Skeletal muscle cell (primary cell): ENCODE results near the gene ZNF90.
"Not testable (repeated sequence)": the region's sequence is repeated elsewhere in the genome, so short reads cannot be mapped to it uniquely, and the experiment has no call there.

Experiments used
- DNase-seq: peaks from one replicate; pipeline ENCODE4 v3.0.0-alpha.2; 2010; ENCODE audit warnings: low read depth
- H3K4me3 ChIP-seq: 2 replicates; pipeline ENCODE4 v1.5.1; 2011; ENCODE audit warnings: low read depth, mild to moderate bottlenecking, control low read depth, low read length, moderate library complexity

Gene ZNF90

DNA sequence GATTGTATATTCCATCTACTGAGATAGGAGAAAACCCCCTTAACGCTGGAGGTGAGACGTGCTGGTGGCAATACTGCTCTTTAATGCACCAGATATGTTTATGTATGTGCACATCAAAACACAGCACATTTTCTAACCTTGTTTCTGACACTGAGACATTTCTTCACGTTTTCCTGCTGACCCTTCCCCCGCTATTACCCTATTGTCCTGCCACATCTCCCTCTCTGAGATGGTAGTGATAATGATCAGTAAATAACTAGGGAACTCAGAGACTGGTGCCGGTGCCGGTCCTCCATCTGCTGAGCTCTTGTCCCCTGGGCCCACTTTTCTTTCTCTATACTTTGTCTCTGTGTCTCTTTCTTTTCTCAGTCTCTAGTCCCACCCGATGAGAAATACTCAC lies 5.1 kb downstream of the ZNF90 start:
- not testable (repeated sequence) for DNase-seq, H3K4me3 ChIP-seq

GRCh38 chr19:20102097-20102496 lies 24.3 kb downstream of the ZNF90 start:
- H3K4me3 ChIP-seq: no peak overlapping the region
- DNase-seq: no peak

GRCh38 chr19:20103091-20103740 lies 25.4 kb downstream of the ZNF90 start:
- no peak overlapping the region for H3K4me3 ChIP-seq
- DNase-seq: no peak

DNA sequence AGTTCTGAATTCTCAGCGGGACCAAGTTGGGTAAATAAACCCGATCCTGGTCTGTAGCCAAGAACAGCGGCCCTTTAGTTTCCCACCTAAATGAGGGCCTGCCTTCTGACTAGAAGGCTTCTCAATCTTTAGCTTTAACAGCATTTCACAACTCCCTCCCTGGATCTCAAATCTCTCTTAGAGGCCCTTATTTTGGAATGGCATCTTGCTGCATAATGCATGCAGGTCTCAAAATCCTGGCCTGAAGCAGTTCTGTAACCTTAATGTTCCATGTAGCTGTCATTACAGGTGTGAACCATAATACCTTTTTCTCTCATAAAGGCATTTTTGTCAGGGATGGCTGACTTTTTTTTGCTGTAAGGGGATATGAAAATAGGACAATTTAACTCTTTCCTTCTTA lies 29.5 kb downstream of the ZNF90 start:
- no peak for DNase-seq
- no peak overlapping the region for H3K4me3 ChIP-seq

- H3K4me3 ChIP-seq, DNase-seq: not testable (repeated sequence)
Observed at GRCh38 chr19:20118064-20118839, 40.5 kb downstream of the ZNF90 start.

GRCh38 chr19:20124879-20125278 lies 47.1 kb downstream of the ZNF90 start:
- no peak for DNase-seq
- no peak overlapping the region for H3K4me3 ChIP-seq

DNA sequence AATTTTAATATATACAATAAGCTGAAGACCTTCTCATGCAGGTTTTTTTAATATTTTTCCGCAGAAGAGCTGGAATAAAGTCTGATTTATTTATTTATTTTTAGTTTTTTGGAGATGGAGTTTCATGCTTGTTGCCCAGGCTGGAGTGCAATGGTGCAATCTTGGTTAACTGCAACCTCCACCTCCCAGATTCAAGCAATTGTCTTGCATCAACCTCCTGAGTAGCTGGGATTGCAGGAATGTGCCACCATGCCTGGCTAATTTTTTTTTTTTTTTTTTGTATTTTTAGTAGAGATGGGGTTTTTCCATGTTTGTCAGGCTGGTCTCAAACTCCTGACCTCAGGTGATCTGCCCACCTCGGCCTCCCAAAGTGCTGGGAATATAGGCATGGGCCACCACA lies 55.1 kb downstream of the ZNF90 start:
- DNase-seq, H3K4me3 ChIP-seq: not testable (repeated sequence)

- not testable (repeated sequence) for DNase-seq, H3K4me3 ChIP-seq
Observed at GRCh38 chr19:20137714-20138113, 59.9 kb downstream of the ZNF90 start.

GRCh38 chr19:20151617-20152145 lies 73.9 kb downstream of the ZNF90 start:
- H3K4me3 ChIP-seq: no peak overlapping the region
- DNase-seq: no peak

DNA sequence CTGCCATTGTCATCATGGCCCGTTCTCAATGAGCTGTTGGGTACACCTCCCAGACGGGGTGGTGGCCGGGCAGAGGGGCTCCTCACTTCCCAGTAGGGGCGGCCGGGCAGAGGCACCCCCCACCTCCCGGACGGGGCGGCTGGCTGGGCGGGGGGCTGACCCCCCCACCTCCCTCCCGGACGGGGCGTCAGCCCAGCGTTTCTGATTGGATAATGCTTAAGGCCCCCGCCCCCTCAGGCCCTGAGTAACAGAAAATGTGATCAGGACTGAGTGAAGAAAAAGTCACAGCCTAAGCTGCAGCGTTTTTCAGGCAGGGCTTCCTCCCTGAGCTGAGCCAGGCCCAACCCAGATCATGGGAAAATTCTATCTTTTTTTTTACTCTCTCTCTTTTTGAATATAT lies 74.7 kb downstream of the ZNF90 start:
- not testable (repeated sequence) for H3K4me3 ChIP-seq, DNase-seq

DNA sequence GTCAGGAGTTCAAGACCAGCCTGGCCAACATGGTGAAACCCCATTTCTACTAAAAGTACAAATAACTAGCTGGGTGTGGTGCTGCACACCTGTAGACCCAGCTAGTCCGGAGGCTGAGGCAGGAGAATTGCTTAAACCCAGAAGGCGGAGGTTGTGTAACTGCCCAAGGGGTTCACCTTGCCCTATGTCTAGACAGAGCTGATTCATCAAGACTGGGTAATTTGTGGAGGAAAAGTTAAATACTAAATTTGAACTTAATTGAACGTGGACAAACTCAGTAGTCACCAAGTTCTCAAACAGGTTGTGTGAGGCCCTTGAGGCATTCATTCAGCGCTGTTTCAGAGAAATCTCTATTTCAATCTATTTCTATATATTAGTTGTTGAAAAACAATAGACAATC lies 75.5 kb downstream of the ZNF90 start:
- DNase-seq: no peak
- no peak overlapping the region for H3K4me3 ChIP-seq

DNA sequence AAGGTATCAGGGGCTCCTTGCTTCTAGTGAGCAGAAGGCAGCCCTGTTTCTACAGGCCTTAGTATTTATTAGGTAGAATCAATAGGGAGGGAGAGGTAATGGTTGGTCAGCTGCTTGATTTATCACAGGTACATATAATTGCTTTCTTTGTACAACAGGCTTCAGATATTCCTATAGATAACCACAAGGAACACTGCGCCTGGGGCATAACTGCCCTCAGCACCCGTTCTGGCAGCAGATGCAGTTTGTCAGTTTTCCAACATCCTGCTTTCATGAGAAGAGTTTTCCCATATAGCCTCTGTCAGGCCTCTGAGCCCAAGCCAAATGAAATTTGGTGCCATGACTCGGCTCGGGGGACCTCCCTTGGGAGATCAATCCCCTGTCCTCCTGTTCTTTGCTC lies 76.8 kb downstream of the ZNF90 start:
- H3K4me3 ChIP-seq: no peak overlapping the region
- no peak for DNase-seq

DNA sequence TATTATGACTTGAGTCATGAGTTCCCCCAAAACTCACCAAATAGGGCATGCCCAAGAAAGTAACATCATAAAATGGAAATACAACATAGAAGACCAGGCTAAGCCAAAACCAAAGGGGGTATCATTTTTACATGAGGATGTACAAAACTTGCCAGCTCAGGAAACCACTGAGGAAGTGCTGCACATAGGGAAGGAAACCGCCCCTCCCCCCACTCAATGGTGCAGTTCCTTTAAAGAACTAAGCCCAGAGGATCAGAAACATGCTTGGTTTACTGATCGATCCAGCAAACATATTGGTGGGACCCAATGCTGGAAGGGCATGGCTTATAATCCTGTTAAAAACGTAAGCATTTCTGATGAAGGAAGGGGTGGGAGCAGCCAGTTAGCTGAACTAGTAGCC lies 85.0 kb downstream of the ZNF90 start:
- DNase-seq: no peak
- no peak overlapping the region for H3K4me3 ChIP-seq

DNA sequence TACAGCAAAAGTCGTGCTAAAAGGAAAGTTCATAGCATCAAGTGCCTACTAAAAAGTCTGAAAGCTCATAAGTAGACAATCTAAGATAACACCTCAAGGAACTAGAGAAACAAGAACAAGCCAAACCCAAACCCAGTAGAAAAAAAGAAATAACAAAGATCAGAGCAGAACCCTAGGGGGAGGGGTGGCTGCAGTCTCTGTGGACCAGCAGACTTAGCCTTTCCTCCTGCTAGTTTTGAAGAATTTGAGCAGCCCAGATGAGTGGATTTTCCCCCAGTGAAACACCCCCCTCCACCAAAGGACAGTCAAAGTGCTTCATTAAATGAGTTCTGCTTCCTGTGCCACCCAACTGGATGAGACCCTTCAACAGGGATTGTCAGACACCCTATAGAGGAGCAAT lies 86.7 kb downstream of the ZNF90 start:
- H3K4me3 ChIP-seq: no peak overlapping the region

DNA sequence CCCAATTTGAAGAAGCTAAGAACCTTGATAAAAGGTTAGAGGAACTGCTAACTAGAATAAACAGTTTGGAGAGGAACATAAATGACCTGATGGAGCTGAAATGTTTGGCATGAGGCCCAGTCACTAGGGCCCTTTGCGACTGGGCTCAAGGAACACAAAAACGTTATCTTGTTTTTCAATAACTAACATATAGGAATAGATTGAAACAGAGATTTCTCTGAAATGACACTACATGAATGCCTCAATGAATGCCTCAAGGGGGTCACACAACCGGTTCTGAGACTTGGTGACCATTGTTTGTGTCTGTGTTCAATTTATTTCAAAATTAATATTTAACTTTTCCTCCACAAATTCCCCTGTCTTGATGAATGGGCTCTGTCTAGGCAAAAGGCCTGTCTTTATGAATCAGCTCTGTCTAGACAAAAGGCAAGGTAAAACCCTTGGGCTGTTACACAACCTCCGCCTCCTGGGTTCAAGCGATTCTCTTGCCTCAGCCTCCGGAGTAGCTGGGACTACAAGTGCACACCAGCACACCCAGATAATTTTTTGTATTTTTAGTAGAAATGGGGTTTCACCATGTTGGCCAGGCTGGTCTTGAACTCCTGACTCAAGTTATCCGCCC lies 88.3 kb downstream of the ZNF90 start:
- H3K4me3 ChIP-seq: no peak overlapping the region
- DNase-seq: no peak

More for the DNA sequence above, 86.7 kb downstream of the ZNF90 start:
- DNase-seq: no peak

DNA sequence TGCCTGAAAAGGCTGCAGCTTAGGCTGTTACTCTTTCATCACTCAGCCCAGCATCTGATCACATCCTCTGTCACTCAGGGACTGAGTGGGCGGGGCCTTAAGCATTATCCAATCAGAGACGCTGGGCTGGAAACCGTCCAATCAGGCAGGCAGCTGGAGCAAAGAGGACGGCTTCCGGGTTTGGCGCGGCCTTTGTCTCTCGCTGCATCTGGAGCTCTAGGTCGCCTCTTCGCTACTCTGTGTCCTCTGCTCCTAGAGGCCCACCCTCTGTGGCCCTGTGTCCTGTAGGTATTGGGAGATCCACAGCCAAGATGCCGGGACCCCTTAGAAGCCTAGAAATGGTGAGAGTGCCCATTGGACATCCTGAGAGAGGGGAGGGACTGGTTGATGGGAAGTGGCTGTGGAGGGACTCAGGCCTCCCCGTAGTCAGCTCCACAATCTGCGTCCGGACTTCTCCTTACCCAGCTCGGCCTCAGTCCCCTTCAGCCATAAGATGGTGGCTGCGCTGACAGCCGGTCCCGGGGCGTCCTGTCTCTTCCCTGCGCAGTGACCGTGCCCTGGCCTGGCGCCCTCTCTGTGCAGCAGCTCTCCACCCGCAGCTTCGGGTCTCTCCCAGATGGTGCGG lies 89.3 kb downstream of the ZNF90 start, which contains the start of gene ZNF486:
TSS of gene ZNF486 (plus strand) at position 195 of the 625 bp plus-strand sequence. CDS start at position 312, 117 bp downstream.
- peak; percentile 85 for DNase-seq
- H3K4me3 ChIP-seq: peak within 1 kb of the TSS; percentile 83

DNA sequence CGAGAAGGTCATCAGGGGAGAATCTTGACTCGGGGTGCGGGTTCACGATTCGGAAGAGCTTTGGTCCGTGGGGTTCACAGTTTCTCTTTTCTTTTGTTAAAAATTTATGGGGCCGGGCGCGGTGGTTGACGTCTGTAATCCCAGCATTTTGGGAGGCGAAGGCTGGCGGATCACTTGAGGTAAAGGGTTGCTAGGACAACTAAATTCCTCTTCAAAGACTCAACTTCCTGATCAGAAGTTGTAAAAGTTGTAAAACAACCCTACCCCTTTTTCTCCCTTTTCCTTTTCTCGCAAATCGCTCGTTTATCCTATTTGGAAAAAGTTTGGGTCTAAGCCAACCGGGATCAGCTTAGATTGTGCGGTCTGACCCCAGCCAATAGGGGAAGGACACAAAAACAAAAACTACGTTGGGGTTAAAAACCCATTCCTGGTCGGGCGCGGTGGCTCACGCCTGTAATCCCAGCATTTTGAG lies 89.9 kb downstream of the ZNF90 start:
- DNase-seq: peak; percentile 24
- H3K4me3 ChIP-seq: peak overlapping the region; percentile 83
